ENCODE measurements around the gene OR4C11. TPM values are rescaled to one million over a fixed set of nuclear protein-coding genes. Genes with fewer than 3 reads are reported as not detected.

Gene OR4C11
- total RNA-seq, result not detected
- polyA plus RNA-seq, result not detected

- 34% methylated on average over 2 of the region's 2 CpGs for WGBS
These were observed at the start of gene OR4C11 for GRCh38 chr11:55607545-55607944. OR4C11 (minus strand) TSS chr11:55607645; CDS start chr11:55604373, 3,272 bp downstream.

More at GRCh38 chr11:55607545-55607944, at the start of gene OR4C11:
- H3K27me3 ChIP-seq (ENCODE audit: control insufficient read depth in 4 of 4, insufficient read depth in 4 of 4, low read length in 3 of 4), result peaks cover 0 to 2% (median 0%) of the 10 kb centered on the region in 4 donors
- no peaks in the 10 kb centered on the region for H3K36me3 ChIP-seq (ENCODE audit: control insufficient read depth in 4 of 4, insufficient read depth in 3 of 4, low read depth in 1 of 4, low read length in 3 of 4)
- TF ChIP-seq HNF4A (conservative IDR thresholded peaks at IDR 0.05), result no peak
- TF ChIP-seq FOXA1 (IDR thresholded peaks at IDR 0.05), result no peak
- no peak for TF ChIP-seq YY1 (IDR thresholded peaks at IDR 0.05)
- no peak for TF ChIP-seq NR2F2 (IDR thresholded peaks at IDR 0.05)
- no peak for TF ChIP-seq TAF1 (conservative IDR thresholded peaks at IDR 0.05)
- TF ChIP-seq ZBTB33 (IDR thresholded peaks at IDR 0.05), result no peak
- no peak for TF ChIP-seq CTCF (IDR thresholded peaks at IDR 0.05; ENCODE audit: low read depth, low read length, missing input control)
- no peak for TF ChIP-seq SP1 (IDR thresholded peaks at IDR 0.05)
- TF ChIP-seq RXRA (IDR thresholded peaks at IDR 0.05), result no peak
- TF ChIP-seq ATF3 (IDR thresholded peaks at IDR 0.05), result no peak
- TF ChIP-seq FOXA2 (IDR thresholded peaks at IDR 0.05), result no peak
- no peak for TF ChIP-seq MAX (IDR thresholded peaks at IDR 0.05)
- no peak for TF ChIP-seq JUND (IDR thresholded peaks at IDR 0.05)
- no peak for TF ChIP-seq GABPA (IDR thresholded peaks at IDR 0.05 in 1 of 2, conservative IDR thresholded peaks at IDR 0.05 in 1 of 2)
- TF ChIP-seq HNF4G (IDR thresholded peaks at IDR 0.05), result no peak
- TF ChIP-seq REST (IDR thresholded peaks at IDR 0.05), result no peak
- TF ChIP-seq EGR1 (IDR thresholded peaks at IDR 0.05; ENCODE audit: low read depth in 2 of 2), result no peak
- TF ChIP-seq RAD21 (IDR thresholded peaks at IDR 0.05), result no peak
- H3K4me1 ChIP-seq (ENCODE audit: control insufficient read depth in 4 of 4, insufficient read depth in 4 of 4, low read length in 3 of 4), result no peaks in the 10 kb centered on the region
- H3K4me3 ChIP-seq (ENCODE audit: low read depth in 1 of 3, low read length in 3 of 3), result no peak within 1 kb of the TSS
- no peak within 1 kb of the TSS for H3K9ac ChIP-seq (ENCODE audit: low read depth in 1 of 2, low read length in 2 of 2)
- H3K27ac ChIP-seq (ENCODE audit: low read depth in 1 of 2, low read length in 2 of 2), result no peak within 1 kb of the TSS
- DNase-seq (ENCODE audit: low spot score), result no peak
- H3K9me3 ChIP-seq (ENCODE audit: control insufficient read depth in 4 of 4, low read length in 3 of 4), result no peaks in the 10 kb centered on the region
